ENCODE data around the gene FLYWCH2.

DNA sequence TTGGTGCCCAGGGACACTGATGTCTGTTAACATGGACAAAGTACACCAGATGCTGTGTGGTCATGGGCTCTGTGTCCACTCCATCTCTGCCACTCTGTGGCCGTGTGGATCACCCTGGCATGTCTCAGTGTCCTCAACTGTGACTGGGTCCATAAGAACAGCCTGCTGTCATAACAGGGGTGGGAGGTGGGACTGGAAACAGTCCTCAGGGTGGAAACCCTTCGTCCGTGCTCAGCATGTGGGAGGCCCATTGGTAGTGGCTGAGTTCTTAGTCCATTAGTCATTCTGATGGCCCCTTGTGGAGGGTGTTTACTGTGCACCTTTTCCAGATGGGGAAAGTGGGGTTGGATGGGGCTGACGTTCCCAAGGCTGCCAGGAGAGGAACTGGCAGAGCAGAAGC is 12.8 kb downstream of the FLYWCH2 start:
- TF ChIP-seq POLR2A (IDR thresholded peaks at IDR 0.05): no peak
- TF ChIP-seq, protein P1, sequence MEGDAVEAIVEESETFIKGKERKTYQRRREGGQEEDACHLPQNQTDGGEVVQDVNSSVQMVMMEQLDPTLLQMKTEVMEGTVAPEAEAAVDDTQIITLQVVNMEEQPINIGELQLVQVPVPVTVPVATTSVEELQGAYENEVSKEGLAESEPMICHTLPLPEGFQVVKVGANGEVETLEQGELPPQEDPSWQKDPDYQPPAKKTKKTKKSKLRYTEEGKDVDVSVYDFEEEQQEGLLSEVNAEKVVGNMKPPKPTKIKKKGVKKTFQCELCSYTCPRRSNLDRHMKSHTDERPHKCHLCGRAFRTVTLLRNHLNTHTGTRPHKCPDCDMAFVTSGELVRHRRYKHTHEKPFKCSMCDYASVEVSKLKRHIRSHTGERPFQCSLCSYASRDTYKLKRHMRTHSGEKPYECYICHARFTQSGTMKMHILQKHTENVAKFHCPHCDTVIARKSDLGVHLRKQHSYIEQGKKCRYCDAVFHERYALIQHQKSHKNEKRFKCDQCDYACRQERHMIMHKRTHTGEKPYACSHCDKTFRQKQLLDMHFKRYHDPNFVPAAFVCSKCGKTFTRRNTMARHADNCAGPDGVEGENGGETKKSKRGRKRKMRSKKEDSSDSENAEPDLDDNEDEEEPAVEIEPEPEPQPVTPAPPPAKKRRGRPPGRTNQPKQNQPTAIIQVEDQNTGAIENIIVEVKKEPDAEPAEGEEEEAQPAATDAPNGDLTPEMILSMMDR (IDR thresholded peaks at IDR 0.05): no peak

Data from testis (tissue), 2 donors.